Tongue (tissue), 3 donors: ENCODE measurements around the gene NRROS. TPM values are rescaled to one million over a fixed set of nuclear protein-coding genes. Genes with fewer than 3 reads are reported as not detected.
A peak's percentile ranks its signal among the peaks of the same experiment; 100 is the strongest.

Experiments
- DNase-seq: peaks from one replicate; pipeline ENCODE4 v3.0.0-alpha.2; 2015
- small RNA-seq: library from RNA; depleted of rRNA; stranded (forward); fragments of <200 nt; gene quantifications from one replicate; pipeline ENCODE3, GENCODE V24; 2014; ENCODE audit warnings: low replicate concordance
- total RNA-seq: library from RNA; depleted of rRNA; stranded (reverse); fragments of >200 nt; gene quantifications from one replicate; pipeline ENCODE4 v1.2.3, GENCODE V29; 2014

The NRROS gene
- total RNA-seq, 1 donor from 2014 or later, result 3.9 TPM

GRCh38 chr3:196684548-196685407, 45.3 kb downstream of the NRROS start:
- DNase-seq, result peak; percentile 84

DNA sequence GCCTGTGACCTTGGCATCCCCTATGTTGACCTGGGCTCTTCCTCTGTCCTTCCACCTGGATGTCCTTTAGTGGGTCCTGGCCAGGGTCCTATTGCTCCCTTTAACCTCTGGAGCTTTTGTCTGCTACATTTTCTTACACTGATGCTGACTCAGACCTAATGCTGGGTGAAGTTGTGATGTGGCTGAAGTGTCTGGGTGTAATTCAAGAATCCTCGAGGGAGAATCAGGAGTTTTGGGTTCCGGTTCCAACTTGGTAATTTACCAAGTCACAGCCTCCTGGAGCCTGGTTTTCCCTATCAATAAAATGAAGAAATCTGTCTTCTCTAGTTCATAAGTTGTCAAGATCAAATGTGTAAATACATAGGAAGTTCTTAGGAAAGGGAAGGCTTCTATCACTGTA, 46.9 kb downstream of the NRROS start:
- no peak for DNase-seq

DNA sequence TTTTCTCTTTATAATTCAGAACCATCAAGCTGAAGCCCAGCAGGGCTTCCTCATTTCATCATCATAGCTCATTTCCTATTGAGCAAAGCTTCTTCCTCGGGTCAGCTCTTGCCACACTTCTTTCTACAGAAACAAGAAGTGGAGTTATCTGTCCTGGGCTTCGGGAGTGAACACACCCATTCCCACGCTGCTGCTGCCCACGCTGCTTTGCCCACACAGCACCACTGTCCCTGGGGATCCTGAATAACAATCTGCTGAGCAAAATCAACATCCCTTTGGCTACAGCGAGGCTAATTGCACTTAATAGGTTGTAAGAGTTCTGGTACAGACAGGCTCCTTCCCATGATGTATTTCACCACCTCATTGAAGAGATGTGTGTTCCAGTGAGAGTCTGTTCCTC, 48.9 kb downstream of the NRROS start:
- no peak for DNase-seq

DNA sequence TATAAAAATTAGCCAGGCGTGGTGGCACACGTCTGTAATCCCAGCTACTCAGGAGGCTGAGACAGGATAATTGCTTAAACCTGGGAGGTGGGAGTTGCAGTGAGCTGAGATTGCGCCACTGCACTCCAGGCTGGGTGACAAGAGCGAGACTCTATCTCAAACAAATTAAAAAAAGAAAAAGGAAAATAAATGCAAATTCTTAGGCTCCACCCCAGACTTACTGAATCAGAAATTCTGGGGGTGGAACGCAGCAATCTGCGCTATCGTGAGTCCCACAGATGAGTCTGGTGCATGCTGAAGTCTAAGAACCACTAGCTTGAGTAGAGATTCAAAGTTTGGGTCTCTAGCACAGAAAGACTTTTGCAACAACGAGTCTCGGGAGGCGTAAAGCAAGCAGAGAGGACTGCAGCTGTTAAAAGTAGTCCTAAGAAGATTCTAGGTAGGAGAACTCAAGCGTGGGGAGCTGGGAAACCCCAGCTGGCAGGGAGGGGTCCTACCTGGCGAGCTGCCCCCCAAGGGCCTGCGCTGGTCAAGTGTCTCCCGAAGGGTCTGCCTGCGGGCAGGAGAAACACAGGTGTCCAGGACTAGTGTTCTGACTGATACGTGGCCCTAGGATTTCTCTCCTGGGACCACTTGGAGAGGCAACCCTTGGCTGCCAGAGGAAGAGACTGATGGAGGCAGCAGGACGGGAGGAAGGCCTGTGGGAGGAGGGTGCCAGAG, 50.6 kb downstream of the NRROS start:
- no peak for DNase-seq

GRCh38 chr3:196691386-196691785, 51.9 kb downstream of the NRROS start:
- DNase-seq, result no peak

- DNase-seq, result no peak
These were observed 54.7 kb downstream of the NRROS start for GRCh38 chr3:196694202-196694638.

DNA sequence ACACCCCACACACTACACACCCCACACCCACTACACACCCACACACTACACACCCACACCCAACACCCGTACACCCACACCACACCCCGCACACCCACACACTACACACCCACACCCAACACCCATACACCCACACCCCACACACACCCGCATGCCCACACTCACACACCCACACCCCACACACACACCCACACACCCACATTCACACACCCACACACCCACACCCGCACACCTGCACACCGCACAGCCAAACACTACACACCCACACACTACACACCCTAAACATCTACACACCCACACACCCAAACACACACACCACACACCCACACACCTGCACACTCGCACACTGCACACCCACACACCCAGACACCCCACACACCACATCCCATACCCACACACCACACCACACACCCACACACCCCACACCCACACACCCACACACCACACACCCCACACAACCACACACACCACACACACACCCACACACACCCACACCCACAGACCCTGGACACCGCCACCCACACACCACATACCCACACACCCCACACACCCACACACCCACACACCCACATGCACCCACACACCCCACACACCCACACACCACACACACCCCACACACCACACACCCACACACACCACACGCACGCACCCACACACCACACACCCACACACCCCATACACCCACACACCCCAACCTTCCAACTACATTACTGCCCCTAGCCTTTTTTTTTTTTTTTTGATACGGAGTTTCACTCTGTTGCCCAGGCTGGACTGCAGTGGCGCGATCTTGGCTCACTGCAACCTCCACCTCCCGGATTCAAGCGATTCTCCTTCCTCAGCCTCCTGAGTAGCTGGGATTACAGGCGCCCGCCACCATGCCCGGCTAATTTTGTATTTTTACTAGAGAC, 55.7 kb downstream of the NRROS start:
- no peak for DNase-seq

DNA sequence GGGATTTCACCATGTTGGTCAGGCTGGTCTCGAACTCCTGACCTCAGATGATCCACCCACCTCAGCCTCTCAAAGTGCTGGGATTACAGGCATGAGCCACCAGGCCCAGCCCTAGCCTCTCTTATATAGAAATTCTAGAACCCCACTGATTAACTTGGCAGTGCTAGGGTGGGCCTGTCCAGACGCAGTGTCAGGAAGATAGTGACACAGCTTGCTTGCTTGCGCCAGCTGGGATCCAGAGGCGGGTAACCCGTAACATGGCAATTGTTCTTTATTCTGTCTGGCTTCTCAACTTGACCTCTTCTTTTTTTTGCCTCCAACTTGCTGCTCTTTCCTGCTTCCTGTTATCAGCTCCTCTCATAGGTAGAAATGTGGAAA, 56.3 kb downstream of the NRROS start:
- DNase-seq, result no peak

DNA sequence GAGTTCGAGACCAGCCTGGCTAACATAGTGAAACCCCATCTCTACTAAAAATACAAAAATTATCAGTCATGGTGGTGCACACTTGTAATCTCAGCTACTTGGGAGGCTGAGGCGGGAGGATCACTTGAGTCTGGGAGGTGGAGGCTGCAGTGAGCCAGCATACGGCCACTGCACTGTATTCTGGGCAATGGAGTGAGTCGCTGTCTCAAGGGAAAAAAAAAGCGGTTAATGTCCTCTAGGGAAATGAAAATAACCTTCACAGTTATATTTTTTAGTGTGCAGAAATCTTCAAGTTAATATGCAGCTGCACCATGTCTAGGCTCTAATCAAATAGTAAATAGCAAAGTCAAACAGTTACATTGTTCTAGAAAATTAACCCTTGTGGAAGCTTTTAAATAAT, 57.8 kb downstream of the NRROS start:
- no peak for DNase-seq

DNA sequence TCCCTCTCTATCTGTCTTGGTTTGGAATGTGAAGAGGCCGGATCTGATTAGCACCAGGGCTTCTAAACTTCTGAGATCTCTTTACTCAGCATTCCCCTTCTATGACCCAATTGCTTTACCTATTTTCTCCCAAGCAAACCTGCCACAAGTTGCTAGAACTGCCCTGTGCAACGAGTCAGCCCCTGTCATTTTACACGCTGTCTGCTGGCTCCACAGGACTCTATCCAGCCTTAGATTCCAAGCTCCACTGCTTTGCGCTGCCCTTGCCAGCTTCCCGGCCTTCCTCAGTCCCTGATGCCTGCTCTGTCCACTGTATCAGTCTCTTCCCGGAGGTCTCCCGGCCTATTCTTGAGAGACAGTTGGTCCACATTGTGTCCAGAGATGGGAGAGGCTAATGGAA, 60.3 kb downstream of the NRROS start:
- no peak for DNase-seq

DNA sequence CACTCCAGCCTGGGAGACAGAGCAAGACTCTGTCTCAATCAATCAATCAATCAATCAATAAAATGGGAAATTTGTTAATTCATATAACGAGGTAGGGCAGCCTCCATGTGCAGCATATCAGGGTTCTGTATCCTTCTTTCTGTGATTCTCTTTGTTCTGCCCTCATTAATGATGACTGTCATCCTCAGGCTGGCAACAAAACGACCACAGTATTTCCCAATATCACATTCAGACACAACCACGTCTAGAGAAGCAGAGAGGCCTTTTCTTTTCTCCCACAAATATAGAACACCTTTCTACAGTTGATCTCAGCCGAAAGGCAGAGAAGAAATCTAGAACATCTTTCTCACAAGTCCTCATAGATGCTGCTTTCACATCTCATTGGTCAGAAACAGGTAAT, 61.3 kb downstream of the NRROS start:
- no peak for DNase-seq

DNA sequence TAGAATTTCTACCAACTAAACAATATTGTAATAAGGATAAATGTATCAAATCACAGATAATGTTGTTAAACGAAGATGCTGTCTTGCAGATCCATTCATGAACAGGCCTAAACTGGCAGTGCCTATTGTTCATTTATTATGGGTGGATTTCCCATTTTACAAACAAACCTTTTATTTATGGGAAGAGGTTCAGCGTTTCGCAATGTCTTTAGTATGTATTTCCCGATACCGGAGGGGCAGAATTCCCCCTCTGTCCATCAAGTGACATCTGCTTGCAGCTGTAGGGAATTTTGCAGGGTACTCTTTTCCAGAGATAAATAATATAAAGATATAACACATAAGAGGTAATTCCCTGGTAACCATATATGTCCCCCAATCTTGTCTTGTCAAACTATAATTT, 66.8 kb downstream of the NRROS start:
- no peak for DNase-seq

GRCh38 chr3:196706731-196707130, 67.2 kb downstream of the NRROS start:
- no peak for DNase-seq

DNA sequence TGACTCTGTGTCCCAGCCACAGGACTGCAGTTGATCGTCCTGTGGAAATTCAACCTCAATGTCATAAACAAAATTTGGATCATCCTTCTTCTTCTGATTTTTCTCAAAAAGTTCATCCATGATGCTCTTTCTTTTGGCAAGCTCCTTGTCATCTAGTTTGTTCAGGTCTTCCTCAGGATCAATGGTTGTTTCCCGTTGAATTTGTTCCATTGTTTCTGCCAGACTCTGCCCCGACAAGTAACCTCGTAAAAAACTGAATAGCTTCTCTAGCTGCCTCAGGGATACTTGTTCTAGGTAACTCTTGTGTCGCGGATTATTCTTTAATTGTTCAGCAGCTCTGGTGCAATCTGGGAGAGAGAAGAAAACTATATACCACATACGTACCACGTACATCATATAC, 68.1 kb downstream of the NRROS start:
- DNase-seq, result no peak

DNA sequence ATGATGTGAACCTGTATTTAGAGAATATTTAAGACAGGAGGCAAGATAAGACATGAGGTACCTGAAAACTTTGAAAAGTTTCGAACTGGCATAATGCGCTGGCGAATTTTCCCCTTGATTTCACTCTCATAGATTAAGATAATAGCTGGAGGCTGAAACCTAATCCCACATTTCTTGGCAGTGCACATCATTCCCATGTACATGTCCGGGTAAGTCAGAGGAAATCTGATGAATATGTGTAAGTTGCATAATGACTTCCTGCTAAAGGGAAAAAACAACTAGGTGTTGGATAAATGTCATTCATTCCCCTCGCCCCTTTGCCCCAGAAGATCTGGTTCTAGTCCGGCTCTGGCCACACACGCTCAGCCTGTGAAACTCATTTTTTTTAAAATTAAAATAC, 69.0 kb downstream of the NRROS start:
- DNase-seq, result no peak

Small RNA genes lying within 50 kb of the gene (small RNA-seq; reads per million reads assigned to genes)
- not detected for gene RNU6-646P

Other genes with a start within 250 kb of the NRROS start
- 26.1 TPM for gene UBXN7, start 207.3 kb upstream of the NRROS start, total RNA-seq
- 18.8 TPM for gene RNF168, start 135.9 kb upstream of the NRROS start, total RNA-seq
- 19.6 TPM for gene SMCO1, start 124.3 kb upstream of the NRROS start, total RNA-seq
- 6.2 TPM for gene WDR53, start 71.1 kb upstream of the NRROS start, total RNA-seq
- gene FBXO45, start 71.0 kb upstream of the NRROS start, total RNA-seq, result 16.0 TPM
- gene CEP19, start 72.6 kb downstream of the NRROS start, total RNA-seq, result 2.6 TPM
- 35.1 TPM for gene PIGX, start 72.7 kb downstream of the NRROS start, total RNA-seq
- gene PAK2, start 100.2 kb downstream of the NRROS start, total RNA-seq, result 50.9 TPM
- gene SENP5, start 228.2 kb downstream of the NRROS start, total RNA-seq, result 81.4 TPM